ENCODE data around the gene WDFY4.

DNA sequence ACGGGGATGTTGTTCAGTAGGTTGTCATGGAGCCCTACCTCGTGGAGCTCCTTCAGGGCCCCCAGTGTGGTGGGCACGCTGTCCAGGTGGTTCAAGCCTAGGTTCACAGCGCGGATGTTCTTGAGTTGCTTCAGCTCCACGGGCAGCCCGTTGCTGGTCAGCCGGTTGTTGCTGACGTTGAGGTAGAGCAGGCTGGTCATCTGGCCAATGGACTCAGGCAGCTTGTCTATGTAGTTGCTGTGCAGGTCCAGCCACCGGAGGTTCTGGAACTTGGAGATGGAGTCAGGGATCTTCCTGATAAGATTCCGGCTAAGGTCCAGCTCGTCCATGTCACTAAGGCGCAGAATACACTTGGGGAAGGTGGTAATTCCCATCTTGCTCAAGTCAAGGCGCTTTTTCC, 229.0 kb downstream of the WDFY4 start:
- no peak for TF ChIP-seq PPARA (CRISPR knock-in tag; IDR thresholded peaks at IDR 0.05; ENCODE audit: borderline replicate concordance)
- no peak for TF ChIP-seq ZFP3 (CRISPR knock-in tag; IDR thresholded peaks at IDR 0.05)
- TF ChIP-seq TCF4 (CRISPR knock-in tag; IDR thresholded peaks at IDR 0.05; ENCODE audit: borderline replicate concordance) = no peak
- TF ChIP-seq SNAI2 (CRISPR knock-in tag; IDR thresholded peaks at IDR 0.05) = no peak
- no peak for TF ChIP-seq ZFP30 (CRISPR knock-in tag; IDR thresholded peaks at IDR 0.05)
- TF ChIP-seq RARB (CRISPR knock-in tag; IDR thresholded peaks at IDR 0.05) = no peak
- TF ChIP-seq, protein P1, sequence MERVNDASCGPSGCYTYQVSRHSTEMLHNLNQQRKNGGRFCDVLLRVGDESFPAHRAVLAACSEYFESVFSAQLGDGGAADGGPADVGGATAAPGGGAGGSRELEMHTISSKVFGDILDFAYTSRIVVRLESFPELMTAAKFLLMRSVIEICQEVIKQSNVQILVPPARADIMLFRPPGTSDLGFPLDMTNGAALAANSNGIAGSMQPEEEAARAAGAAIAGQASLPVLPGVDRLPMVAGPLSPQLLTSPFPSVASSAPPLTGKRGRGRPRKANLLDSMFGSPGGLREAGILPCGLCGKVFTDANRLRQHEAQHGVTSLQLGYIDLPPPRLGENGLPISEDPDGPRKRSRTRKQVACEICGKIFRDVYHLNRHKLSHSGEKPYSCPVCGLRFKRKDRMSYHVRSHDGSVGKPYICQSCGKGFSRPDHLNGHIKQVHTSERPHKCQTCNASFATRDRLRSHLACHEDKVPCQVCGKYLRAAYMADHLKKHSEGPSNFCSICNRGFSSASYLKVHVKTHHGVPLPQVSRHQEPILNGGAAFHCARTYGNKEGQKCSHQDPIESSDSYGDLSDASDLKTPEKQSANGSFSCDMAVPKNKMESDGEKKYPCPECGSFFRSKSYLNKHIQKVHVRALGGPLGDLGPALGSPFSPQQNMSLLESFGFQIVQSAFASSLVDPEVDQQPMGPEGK (CRISPR knock-in tag; IDR thresholded peaks at IDR 0.05; ENCODE audit: borderline replicate concordance) = no peak
- TF ChIP-seq, protein P2, sequence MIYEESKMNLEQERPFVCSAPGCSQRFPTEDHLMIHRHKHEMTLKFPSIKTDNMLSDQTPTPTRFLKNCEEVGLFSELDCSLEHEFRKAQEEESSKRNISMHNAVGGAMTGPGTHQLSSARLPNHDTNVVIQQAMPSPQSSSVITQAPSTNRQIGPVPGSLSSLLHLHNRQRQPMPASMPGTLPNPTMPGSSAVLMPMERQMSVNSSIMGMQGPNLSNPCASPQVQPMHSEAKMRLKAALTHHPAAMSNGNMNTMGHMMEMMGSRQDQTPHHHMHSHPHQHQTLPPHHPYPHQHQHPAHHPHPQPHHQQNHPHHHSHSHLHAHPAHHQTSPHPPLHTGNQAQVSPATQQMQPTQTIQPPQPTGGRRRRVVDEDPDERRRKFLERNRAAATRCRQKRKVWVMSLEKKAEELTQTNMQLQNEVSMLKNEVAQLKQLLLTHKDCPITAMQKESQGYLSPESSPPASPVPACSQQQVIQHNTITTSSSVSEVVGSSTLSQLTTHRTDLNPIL (CRISPR knock-in tag; IDR thresholded peaks at IDR 0.05; ENCODE audit: low read depth) = no peak
- TF ChIP-seq, protein P3, sequence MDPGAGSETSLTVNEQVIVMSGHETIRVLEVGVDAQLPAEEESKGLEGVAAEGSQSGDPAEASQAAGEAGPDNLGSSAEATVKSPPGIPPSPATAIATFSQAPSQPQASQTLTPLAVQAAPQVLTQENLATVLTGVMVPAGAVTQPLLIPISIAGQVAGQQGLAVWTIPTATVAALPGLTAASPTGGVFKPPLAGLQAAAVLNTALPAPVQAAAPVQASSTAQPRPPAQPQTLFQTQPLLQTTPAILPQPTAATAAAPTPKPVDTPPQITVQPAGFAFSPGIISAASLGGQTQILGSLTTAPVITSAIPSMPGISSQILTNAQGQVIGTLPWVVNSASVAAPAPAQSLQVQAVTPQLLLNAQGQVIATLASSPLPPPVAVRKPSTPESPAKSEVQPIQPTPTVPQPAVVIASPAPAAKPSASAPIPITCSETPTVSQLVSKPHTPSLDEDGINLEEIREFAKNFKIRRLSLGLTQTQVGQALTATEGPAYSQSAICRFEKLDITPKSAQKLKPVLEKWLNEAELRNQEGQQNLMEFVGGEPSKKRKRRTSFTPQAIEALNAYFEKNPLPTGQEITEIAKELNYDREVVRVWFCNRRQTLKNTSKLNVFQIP (CRISPR knock-in tag; IDR thresholded peaks at IDR 0.05; ENCODE audit: borderline replicate concordance, low read depth) = no peak
- no peak for TF ChIP-seq ISL1 (CRISPR knock-in tag; IDR thresholded peaks at IDR 0.05)
